Epithelial cell of prostate (primary cell): ENCODE results near the gene KPNA1.
A peak's percentile ranks its signal among the peaks of the same experiment; 100 is the strongest.

Experiments used
- DNase-seq: peaks from one replicate; pipeline ENCODE4 v3.0.0-alpha.2; 2011; ENCODE audit warnings: low read depth, low spot score
- H3K27ac ChIP-seq: fragments of 450-650 bp; 2 replicates; pipeline ENCODE4 v1.5.1; 2017; ENCODE audit warnings: mild to moderate bottlenecking

The KPNA1 gene

GRCh38 chr3:122514123-122515019, at the start of gene KPNA1:
Gene KPNA1 (minus strand): TSS chr3:122514939. CDS start chr3:122496565, 18,374 bp downstream.
- peak within 1 kb of the TSS; percentile 94 for H3K27ac ChIP-seq
- peak; percentile 37 for DNase-seq

DNA sequence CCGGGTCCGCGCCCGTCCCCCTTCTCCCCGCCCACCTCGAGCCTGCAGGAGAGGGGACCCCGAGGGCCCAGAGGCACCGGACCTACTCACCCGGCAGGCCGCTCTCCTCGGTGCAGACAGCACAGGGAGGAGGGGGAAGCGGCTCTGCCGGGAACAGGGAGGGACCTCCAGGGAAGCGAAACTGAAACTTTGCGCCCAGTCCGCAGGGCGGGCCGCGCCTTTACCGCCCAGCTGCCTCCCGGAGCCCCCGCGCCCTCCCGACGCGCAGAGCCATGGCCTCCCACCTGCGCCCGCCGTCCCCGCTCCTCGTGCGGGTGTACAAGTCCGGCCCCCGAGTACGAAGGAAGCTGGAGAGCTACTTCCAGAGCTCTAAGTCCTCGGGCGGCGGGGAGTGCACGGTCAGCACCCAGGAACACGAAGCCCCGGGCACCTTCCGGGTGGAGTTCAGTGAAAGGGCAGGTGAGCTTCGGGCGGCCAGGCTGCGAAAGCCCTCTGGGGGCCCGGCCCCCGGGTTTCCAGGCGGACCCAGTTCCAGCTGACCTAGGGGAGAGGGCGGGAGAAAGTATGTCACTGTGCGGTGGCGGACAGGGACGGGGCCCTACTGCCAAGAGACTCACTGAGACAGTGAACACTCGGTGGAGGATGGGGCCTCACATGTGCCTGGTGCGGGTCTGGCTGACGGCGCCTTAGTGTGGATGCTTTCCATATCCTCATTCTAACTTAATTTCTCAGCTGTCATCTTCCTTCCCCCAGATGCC, 49.6 kb upstream of the KPNA1 start, which contains the start of the genes DTX3L and PARP9:
DTX3L (plus strand) TSS at position 184 of the 758 bp plus-strand sequence; CDS start at position 273, 89 bp downstream.
PARP9 (minus strand) TSS at position 146 of the 758 bp plus-strand sequence. CDS start 4,680 bp downstream, outside the sequence.
- peak within 1 kb of the TSS; percentile 66 for H3K27ac ChIP-seq
- DNase-seq, result peak; percentile 44

- DNase-seq, result no peak
- peak overlapping the region; percentile 66 for H3K27ac ChIP-seq
These were observed 48.9 kb upstream of the KPNA1 start for GRCh38 chr3:122563717-122564025.

- H3K27ac ChIP-seq, result peak overlapping the region; percentile 66
- DNase-seq, result no peak
These were observed 48.4 kb upstream of the KPNA1 start for GRCh38 chr3:122562923-122563716.

DNA sequence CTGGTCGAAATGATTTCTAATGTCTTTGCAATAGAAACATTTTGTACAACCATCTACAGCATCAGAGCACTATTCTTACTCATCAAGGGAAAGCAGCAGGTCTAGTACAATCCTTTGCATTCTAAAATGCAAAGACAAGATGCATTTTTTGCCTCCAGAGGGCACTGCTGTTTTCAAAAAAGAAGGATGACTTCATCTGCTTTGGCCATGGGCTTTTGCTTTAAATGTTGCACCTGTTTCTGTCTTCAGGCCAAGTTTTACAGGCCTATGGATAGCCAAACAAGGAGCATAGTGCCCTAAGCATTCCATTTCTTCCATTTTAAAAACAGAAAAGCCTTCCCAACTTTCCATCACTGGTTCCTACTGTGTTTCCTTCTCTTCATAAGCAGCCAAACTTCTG, 45.9 kb upstream of the KPNA1 start:
- H3K27ac ChIP-seq, result no peak overlapping the region
- DNase-seq, result no peak

- H3K27ac ChIP-seq, result no peak overlapping the region
- DNase-seq, result no peak
These were observed 45.2 kb upstream of the KPNA1 start for GRCh38 chr3:122559906-122560305.

- DNase-seq, result no peak
- H3K27ac ChIP-seq, result no peak overlapping the region
These were observed 43.9 kb upstream of the KPNA1 start for GRCh38 chr3:122558605-122559004.

GRCh38 chr3:122557356-122557755, 42.6 kb upstream of the KPNA1 start:
- no peak overlapping the region for H3K27ac ChIP-seq
- no peak for DNase-seq

GRCh38 chr3:122555275-122556071, 40.7 kb upstream of the KPNA1 start:
- no peak for DNase-seq
- no peak overlapping the region for H3K27ac ChIP-seq

GRCh38 chr3:122553171-122553570, 38.4 kb upstream of the KPNA1 start:
- H3K27ac ChIP-seq, result no peak overlapping the region
- DNase-seq, result no peak

- H3K27ac ChIP-seq, result no peak overlapping the region
- no peak for DNase-seq
These were observed 33.9 kb upstream of the KPNA1 start for GRCh38 chr3:122548619-122549018.

DNA sequence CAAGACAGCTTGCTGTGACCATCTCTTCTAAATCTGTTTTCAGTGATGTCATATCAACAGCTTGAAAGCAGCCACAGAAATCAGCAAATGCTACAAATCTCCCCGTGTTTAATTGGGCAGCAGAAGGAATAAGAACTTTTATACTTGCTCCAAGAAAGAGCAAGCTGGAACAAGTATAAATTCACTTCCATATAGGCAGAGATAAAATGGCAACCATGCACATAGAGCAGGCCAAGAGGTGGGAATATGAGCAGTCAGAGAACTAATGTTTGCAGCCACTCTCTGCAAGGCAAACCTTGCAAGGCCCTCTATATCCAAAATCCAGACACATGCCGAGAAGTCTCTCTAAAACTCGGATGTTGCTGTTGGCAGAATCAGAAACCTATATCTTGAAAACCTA, 33.3 kb upstream of the KPNA1 start:
- no peak for DNase-seq

GRCh38 chr3:122546151-122546550, 31.4 kb upstream of the KPNA1 start:
- no peak overlapping the region for H3K27ac ChIP-seq
- no peak for DNase-seq

More for the DNA sequence above, 33.3 kb upstream of the KPNA1 start:
- H3K27ac ChIP-seq, result no peak overlapping the region

DNA sequence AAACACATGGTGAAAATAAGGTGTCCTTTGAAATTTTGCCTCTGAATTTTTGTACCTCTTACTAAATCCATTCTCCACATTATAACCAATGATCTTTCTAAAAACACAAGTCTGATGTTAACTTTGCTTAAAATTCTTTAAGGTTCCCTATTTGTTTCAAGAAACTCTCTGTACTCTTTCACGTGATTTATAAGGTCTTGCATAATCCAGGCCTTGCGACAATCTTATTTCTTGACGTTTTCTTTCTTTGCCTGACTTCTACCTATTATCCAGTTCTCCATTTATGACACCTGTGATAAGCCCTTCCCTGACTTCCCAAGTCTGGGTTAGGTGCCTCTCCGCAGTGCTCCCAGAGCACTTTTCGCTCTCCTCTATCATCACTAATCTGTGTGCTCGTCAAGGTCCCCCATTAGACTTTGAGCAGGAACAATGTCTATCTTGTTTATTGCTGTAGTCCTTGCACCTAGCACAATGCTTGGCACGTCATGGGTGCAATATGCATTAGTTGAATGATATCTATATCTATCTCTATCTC, 24.3 kb upstream of the KPNA1 start:
- DNase-seq, result no peak

GRCh38 chr3:122536632-122537001, 21.9 kb upstream of the KPNA1 start:
- no peak for DNase-seq
- H3K27ac ChIP-seq, result no peak overlapping the region

More for the DNA sequence above, 24.3 kb upstream of the KPNA1 start:
- no peak overlapping the region for H3K27ac ChIP-seq

DNA sequence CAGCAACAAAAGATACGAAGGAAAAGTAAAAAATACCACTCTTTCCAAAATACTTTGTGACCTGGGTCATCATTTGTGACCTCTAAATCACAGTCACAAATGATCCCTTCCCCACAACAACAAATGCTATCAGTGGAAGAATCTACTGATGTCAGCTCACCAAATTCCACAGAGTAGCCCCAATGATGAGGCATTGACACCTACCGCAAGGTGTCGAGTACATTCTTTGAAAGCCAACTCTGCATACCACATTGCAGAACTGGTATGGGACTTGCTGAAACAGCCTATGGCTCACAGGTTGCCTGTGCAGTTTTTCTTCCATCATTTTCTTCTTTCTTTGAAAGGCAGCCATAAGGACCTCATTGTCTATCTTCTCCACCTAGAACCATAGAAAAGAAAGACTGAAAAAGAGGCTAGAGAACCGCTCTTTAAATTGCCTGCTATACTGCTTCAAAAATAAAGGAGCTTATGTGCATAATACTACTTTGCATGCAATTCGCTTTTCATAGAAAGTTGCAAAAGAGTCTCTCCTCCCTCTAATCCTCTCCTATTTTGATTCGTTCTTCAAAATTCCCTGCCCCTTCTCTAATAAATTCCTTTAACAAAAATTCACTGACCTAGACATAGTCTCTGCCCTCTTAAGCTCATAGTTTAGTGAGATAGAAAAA, 21.4 kb upstream of the KPNA1 start:
- H3K27ac ChIP-seq, result no peak overlapping the region
- no peak for DNase-seq

GRCh38 chr3:122533931-122534334, 19.2 kb upstream of the KPNA1 start:
- H3K27ac ChIP-seq, result peak overlapping the region; percentile 29
- DNase-seq, result peak; percentile 91

DNA sequence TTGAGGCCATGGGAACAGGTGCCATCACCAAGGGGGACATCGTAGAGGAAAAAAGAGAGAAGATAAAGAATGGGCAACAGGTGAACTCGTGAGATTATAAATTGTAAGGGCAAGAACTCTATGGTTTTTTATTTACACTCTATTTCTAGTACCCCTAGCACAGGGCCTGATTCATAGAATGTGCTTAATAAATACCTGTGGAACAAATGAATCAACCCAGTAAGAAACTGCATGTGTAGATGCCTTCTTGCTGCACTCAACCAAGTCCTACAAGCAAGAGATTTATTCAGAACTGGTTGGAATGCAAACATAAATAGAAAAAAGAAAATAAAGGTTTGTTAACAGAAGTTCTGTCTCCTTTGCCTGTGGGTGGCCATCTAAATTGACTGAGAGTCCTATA, 18.7 kb upstream of the KPNA1 start:
- DNase-seq, result no peak
- H3K27ac ChIP-seq, result peak overlapping the region; percentile 29

DNA sequence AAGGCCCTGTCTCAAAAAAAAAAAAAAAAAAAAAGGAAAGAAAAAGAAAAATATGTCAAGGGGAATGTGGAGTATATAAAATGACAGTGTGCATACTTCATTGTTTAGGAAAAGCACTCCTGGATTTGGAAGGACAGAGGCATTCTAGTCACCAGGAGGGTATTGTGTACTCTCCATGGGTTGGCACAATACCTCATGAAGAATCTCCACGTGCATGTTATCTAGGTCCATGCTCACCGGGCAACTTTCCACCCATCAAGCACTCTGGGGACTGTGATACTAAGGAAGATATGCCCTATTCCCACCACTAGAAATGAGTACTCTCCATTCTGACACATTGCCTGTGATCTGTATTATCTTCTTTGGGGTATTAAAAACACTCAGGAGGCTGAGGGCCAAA, 15.4 kb upstream of the KPNA1 start:
- DNase-seq, result no peak
- H3K27ac ChIP-seq, result no peak overlapping the region
